ENCODE measurements around the gene TPD52L1.
"Not testable (repeated sequence)": the region's sequence is repeated elsewhere in the genome, so short reads cannot be mapped to it uniquely, and the experiment has no call there.

TPD52L1 gene

DNA sequence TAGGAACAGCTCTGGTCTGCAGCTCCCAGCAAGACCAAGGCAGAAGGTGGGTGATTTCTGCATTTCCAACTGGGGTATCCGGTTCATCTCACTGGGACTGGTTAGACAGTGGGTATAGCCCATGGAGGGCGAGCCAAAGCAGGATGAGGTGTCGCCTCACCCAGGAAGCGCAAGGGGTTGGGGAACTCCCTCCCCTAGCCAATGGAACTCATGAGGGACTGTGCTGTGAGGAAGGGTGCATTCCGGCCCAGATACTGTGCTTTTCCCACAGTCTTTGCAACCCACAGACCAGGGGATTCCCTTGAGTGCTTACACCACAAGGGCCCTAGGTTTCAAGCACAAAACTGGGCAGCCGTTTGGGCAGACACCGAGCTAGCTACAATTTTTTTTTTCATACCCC, 126.4 kb downstream of the TPD52L1 start:
- DNase-seq: no peak

DNA sequence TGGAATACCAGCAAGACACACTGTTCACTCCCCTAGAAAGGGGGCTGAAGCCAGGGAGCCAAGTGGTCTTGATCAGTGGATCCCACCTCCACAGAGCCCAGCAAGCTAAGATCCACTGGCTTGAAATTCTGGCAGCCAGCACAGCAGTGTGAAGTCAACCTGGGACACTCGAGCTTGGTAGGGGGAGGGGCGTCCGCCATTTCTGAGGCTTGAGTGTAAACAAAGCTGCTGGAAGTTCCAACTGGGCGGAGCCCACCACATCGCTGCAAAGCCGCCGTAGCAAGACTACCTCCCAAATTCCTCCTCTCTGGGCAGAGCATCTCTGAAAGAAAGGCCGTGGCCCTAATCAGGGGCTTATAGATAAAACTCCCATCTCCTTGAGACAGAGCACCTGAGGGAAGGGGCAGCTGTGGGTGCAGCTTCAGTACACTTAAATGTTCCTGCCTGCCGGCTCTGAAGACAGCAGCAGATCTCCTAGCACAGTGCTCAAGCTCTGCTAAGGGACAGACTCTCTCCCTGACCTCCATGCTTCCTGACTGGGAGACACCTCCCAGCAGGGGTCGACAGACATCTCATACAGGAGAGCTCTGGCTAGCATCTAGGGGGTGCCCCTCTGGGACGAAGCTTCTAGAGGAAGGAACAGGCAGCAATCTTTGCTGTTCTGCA, 126.9 kb downstream of the TPD52L1 start:
- DNase-seq: not testable (repeated sequence)

DNA sequence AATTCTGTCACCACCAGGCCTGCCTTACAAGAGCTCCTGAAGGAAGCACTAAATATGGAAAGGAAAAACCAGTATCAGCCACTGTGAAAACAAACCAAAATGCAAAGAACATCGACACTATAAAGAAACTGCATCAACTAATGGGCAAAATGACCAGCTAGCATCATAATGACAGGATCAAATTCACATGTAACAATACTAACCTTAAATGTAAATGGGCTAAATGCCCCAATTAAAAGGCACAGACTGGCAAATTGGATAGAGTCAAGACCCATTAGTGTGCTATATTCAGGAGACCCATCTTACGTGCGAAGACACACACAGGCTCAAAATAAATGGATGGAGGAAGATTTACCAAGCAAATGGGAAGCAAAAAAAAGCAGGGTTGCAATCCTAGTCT, 128.9 kb downstream of the TPD52L1 start:
- not testable (repeated sequence) for DNase-seq

DNA sequence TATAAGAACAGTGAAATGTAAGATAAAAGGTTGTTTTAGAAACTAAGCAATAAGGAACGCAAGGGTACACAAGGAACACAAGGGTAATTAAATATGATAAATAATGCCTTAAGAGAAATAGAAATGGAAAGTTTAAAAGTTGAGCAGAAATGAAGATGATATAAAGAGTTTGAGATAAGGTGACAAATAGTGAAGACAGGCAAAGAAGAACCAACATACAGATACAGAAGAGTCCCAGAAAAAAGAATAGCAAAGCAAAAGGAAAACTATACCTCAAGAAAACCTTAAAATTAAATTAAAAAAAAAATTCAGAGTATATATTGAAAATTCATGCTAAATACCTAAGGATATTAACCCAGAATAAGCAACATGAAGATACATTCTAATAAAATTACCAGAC, 131.8 kb downstream of the TPD52L1 start:
- no peak for DNase-seq

DNA sequence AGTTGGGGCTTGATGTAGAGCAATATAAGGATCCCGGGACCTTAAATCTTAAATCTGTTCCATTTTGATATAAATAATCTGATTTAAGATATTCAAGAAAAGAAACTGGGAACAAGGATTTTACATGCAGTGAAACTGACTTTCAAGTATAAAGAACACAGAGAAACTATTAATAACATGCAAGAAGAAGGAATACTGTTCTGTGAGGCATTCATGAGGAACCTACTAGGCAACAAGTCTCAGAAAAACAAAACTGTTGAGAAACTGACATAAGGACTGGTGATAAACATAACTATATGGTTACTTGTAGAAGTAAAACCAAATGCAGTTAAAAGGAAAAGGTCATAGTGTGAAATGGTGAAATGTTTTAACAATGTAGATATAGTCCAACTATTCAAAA, 132.4 kb downstream of the TPD52L1 start:
- DNase-seq: no peak

DNA sequence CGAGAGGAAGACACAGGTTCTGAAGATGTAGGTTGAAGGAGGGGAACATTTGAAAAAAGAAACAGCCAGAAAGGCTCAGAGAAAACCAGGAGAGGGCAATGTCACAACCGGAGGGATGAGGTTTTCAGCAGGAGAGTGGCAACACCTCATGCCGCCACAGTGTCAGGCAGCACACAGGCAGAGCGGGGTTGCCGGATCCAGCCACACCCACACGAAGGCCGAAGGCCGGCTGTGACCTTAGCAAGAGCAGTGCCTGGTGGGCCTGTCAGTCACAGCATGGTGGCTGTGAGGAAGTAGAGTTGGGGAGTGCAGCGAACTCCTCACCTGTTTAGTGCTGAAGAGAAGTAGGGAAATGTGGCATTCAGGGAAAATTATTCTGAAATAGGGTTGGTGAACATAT, 134.1 kb downstream of the TPD52L1 start:
- DNase-seq: no peak

DNA sequence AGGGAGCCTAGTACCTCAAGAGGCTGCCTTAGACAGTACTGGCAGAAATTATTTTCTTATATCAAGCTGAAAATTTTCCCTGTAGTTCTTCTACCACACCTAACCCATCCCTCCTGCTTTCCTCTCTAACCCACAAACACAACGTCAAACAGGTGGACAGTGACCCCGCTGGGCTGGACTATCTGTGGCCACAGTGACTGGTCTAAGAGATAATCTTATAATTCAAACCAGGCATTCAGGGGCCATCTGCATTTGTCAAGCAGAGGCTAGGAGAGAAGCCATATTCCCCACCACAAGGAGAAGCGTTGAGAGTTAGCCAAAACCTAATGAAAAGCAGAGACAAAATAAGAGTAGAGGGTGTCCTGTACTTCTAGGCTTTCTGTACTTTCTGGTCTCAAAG, 140.0 kb downstream of the TPD52L1 start:
- no peak for DNase-seq

DNA sequence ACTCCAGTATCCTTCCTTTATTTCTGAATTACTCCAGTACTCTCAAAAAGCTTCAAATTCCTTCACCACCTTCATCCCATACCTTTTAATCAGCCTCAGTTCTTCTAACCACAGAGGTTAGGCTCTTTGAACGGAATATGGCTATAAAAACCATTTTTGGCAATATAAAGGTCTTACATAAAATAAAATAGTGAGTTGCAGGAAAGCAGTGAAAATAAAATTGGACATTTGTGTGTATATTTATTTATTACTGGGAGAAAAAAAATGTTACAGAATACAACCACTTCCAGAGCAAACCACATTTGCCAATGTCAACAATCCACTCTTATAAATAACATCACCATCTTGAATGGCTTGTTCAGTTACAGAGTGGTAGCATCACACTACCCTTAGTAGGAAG, 140.5 kb downstream of the TPD52L1 start:
- no peak for DNase-seq

DNA sequence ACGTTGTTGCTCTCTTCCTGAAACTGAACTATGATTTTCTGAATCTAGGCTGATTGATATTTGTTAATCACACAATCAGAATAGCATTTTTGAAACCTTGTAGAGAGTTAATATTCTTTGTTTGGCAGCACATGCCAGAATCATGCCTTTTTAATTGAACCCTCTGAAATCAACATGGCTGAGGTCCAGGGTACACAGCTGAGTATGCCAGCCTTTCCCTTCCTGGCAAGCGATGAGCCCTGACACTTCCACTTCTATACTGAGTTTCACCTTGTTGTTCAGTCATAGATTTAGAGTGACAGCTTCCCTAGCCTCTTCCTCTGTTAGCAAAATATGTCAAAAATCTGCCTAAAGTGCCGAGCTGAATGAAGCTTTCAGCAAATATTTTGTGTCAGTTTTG, 141.4 kb downstream of the TPD52L1 start:
- no peak for DNase-seq

DNA sequence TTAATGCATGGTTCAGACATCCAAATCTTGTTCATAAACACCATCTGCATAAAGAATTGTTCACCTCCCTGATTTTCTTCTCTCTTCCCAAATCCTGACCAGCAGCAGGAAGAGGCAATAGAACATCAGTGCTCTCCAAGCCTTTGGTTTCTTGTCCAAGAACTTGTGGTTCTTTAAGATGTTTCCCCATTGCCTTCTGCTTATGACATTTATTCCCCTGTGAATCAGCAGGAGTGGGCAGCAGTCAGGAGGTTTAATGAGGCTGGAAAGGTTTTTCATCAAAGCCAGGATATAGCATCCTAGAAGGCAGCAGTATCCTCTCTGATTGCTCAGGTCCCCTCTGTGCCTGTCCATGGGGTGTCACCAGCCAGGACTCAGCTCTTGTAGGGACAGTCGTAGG, 142.9 kb downstream of the TPD52L1 start:
- DNase-seq: no peak

DNA sequence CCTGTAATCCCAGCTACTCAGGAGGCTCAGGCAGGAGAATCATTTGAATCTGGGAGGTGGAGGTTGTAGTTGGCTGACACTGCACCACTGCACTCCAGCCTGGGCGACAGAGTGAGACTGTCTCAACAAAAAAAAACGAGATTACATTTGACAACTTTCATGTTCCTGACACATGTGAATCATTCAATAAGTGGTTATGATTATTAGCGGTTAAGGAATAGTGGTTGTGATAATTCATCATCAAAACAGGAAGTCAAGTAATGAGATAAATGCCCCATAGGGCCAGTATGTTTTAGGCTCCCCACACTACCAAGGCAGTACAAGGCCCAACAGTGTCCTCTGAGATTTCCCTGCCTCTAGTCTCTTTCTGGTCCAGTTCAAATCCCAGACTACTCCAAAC, 145.7 kb downstream of the TPD52L1 start:
- DNase-seq: no peak

DNA sequence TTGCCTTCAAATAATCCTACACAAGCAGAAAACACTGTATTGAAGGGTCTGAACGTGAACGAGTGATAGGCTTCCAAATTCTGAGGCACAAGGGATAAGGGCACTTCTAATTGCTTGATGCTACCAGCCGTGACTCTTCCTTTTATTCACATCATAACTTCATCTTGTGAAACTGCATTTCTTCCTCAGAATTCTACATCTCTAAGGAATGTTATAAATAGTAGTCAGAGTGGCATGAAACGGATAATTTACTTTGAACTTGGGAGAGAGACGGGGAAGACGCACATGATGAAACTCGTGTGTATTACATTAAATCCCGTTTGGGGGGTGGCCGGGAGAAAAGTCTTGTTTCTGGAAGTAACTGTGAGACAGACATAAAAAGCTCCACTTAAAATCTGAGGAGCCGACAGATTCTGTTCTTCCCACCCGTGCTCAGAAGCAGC, 147.4 kb downstream of the TPD52L1 start:
- no peak for DNase-seq

DNA sequence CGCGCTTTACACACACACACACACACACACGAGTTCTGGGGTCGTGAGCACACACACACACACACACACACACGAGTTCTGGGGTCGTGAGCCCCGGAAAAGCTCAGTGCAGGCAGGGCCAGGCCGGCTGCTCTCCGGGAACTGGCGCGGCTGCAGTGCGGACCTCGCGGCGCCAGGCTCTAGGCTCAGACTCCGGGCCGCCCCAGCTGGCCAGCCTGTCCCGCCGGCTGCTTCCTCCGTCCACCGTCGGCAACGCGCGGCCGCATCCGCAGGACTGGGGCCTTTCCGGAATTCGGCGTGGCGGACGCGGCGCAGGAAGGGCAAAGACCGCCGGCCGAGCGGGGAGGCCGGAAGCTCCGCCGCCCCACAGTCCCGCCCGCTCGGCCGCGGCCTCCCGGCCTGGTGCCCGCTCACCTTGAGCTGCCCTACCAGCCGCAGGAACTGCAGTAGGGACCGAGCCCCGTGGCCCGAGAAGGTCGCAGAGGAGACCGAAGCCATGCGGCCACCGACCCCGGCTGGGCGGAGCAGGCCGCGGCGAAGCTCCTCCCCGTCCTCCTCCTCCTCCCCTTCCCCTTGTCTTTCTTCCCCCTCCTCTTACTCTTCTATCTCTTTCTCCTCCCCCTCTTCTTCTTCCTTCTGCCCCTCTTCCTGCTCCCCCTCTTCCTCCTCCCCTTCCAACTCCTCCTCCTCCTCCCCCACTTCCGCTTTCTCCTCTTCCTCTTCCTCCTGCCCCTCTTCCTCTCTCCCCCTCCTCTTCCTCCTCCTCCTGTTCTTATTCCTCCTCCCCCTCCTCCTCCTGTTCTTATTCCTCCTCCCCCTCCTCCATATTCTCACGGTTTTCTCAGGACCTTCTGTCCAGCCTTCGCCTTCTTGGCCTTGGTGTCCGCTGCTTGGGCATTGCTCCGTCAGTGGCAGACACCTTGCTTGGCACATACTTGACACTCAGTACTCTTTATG, 148.1 kb downstream of the TPD52L1 start, which contains the start of gene HDDC2:
TSS of gene HDDC2 (minus strand) at position 533 of the 957 bp plus-strand sequence. CDS start at position 498, 35 bp downstream.
- no peak for DNase-seq

DNA sequence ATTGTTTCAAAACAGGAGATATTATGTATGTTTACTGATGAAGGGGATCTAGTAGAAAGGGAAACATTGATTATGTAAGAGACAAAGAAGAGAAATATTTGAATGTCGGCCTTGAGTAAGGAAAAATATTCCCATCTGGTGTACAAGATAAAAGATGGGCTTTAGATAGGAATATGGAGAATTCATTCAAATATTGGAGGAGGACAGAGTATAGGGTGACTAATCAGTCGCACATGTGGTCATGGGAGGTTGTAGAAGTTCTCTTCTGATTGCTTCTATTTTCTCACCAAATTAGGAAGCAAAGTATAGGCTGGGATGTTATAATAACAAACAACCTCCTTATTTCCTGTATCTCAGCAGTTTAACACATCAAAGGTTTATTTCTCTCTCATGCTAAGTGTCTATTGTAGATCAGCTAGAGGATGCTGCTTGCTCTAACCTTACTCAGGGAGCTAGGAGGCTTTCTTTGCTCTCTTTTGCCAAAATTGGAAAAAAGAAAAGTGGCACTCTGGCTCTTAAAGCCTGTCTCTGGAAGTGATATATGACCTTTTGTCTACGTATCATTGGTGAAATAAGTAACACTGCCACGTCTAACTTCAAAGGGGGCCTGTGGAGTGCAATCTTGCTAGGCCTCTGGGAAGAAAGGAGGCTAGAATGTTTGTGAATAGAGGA, 149.4 kb downstream of the TPD52L1 start:
- DNase-seq: no peak

DNA sequence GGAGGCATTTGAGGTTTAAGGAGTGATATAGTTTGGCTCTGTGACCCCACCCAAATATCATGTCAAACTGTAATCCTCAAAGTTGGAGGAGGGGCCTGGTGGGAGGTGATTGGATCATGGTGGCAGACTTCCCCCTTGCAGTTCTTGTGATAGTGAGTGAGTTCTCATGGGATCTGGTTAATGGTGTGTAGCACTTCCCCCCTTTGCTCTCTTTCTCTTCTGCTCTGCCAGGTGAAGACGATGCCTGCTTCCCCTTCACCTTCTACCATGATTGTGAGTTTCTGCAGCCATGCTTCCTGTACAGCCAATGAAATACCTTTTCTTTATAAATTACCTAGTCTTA, 149.9 kb downstream of the TPD52L1 start:
- DNase-seq: no peak

DNA sequence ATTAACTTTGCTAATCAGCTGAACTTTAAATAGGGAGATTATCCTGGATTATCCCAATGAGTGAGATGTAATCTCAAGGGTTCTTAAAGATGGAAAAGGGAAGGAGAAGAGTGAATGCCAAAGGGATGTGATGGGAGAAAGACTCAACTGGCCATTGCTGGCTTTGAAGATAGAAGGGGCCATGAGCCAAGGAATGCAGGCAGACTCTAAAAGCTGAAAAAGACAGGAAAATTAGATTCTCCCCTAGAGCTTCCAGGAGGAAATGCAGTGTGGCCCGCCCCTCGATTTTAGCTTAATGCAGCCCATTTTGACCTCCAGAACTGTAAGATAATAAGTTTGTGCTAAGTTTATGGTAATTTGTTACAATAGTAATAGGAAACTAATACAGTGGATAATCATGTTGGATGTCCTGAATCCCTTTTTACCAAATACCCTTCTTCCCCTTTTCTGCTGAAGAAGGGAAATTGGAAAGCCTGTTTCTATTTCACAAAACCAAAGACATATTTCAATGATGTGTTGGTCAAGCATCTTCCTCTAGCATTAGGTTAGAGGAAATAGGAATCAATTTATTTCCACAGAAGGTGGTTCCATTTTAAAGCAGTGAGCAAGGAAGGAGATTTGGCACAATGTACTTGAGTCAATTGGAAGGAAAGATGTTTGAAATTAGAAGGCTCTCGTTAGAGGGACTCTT, 151.5 kb downstream of the TPD52L1 start:
- no peak for DNase-seq

DNA sequence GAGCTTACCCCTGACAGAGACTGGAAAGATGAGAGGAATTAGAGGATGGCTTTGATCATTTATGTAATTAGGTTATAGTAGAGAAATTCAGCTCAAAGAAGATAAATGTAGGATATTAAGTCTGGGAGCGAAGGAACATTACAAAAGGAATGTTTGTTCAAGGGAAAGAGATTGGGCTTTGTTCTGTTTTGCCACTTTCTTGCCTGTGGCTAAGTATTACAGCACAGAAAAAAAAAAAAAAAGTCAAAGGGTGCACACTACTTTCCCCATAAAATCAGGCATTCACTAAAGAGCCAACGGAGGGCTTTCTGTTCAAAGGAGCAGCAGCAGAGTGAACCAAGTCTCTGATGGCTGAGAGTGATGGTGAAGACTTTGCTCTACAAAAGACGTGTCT, 153.2 kb downstream of the TPD52L1 start:
- DNase-seq: no peak

DNA sequence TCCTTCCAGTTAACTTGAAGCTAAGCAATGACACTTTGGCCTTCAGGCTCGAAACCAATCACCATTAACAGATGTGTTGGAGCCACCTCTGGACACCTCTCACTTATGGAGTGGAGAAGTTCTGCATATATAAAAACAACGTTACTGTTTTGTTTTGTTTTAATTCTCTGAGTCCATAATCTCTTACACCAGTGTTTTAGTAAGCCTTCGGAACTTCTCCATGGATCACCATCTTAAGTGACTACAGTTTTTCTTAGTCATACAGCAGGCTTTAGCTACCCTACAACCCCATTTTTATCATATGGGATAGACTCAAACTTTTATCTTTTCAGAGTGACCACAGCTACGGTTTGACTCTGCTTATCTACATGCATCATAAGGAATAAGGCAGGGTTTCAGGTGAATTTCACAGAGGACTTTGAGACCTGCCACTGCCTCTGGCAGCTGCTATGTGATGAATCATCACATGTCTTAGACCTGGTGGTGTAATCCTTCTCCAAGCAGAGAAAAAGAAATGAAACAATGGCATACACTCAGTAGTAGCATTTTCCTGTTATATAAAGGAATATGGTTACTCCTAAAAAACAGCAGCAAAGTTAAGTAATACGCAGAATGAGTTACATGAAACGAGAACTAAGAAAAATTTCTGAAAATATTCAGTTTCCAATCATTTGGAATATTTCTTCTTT, 153.7 kb downstream of the TPD52L1 start:
- no peak for DNase-seq

DNA sequence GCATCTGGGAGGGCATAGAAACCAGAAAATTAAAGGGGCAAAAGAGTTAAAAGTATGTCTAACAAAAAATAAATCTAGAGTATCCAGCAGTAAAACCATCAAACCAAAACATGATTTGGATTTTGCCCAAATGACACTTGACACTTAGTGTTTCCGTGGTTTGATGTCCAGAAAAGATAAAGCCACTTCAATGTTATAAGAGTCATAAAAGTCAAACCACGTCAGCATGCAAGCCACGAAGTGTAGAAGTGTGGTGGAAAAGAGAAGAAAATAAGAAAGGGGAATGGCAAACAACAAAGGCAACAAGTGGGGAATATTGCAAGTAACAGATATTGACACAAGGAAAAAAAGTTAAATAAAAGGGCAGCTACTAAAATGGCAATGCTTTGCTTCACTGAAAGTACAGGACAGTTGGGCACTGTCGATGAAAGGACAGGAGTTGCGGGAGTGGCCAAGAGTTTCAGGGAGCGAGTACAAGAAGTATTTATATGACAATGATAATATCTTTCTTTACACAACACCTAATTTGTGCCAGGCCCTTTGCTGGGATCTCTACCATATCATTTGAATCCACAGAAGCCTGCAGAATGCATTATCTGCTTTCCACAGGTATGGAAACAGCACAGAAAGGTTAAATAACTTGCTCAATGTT, 154.5 kb downstream of the TPD52L1 start:
- DNase-seq: no peak

DNA sequence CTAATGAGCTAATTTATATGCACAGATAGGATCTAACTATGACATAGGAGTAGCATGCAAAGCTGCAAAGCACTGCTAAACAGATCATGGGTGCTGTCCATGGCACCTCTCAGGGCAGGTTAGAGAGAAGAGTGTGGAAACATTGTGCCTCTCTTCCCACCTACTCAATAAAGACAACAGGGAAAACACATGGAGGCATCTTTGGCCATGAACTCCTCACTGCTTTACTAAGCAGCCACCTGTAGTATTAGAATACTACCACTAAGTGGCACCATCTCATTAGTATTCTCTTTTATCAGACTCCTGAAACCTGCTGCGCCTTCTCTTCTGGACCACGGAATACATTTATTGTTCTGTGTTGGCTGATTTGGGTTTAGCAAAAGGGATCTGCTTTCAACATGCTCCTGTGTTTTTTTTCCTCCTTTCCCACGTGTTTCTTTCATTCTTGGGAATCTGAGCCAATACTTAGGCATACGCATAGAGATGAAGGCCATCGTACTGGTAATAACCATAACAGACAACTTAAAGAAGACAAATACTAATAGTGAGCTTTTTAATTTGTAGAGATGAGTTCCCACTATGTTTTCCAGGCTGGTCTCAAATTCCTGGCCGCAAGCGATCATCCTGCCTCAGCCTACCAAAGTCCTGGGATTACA, 157.5 kb downstream of the TPD52L1 start:
- no peak for DNase-seq

DNA sequence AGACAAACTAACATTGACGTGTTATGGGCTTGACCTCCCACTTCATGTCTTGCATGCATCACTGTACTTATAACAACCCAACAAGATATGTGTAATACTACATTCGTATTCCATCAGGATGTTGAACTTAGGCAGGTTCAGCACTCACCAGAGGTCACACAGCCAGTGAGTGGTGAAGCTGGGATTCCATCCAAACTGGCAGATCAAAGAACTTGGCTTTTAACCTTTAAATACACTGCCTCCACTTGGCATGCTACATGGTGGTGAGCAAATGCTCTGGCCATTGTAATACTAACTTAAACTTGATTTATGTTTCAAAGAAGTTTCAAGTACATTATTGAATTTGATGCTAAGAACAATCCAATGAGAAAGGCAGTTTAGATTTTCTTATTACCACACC, 158.9 kb downstream of the TPD52L1 start:
- DNase-seq: no peak
